NT2/D1 (cell line): Measurements from ENCODE around the gene SHFL.
A peak's percentile ranks its signal among the peaks of the same experiment; 100 is the strongest.

ENCODE experiments used
- DNase-seq: peaks from one replicate; pipeline ENCODE4 v3.0.0-alpha.2; 2011; ENCODE audit warnings: low read depth, low spot score
- H3K27me3 ChIP-seq: 2 replicates; pipeline ENCODE4 v1.6.0; 2011; ENCODE audit warnings: mild to moderate bottlenecking; ENCODE audit not compliant: insufficient read length, insufficient read depth
- H3K36me3 ChIP-seq: 2 replicates; pipeline ENCODE4 v1.6.1; 2011; ENCODE audit warnings: mild to moderate bottlenecking, low read length, mixed read lengths; ENCODE audit not compliant: insufficient read depth, insufficient read length
- H3K4me1 ChIP-seq: 2 replicates; pipeline ENCODE4 v1.5.1; 2011; ENCODE audit not compliant: insufficient read depth, insufficient read length
- H3K4me3 ChIP-seq: 2 replicates; pipeline ENCODE4 v1.5.1; 2011; ENCODE audit warnings: low read depth; ENCODE audit not compliant: insufficient read length
- H3K9ac ChIP-seq: 2 replicates; pipeline ENCODE4 v1.6.0; 2011; ENCODE audit warnings: low read depth; ENCODE audit not compliant: insufficient read length
- H3K9me3 ChIP-seq: 2 replicates; pipeline ENCODE4 v1.5.1; 2011; ENCODE audit warnings: mild to moderate bottlenecking, low read length; ENCODE audit not compliant: insufficient read depth
- SUZ12 ChIP-seq: IDR thresholded peaks from 2 replicates; pipeline ENCODE4 v1.6.1; 2011; ENCODE audit not compliant: insufficient read length, insufficient read depth; ENCODE audit errors: extremely low read depth
- YY1 ChIP-seq: IDR thresholded peaks from 2 replicates; pipeline ENCODE4 v1.6.1; 2011; ENCODE audit not compliant: insufficient read length, insufficient read depth
- ZNF274 ChIP-seq: IDR thresholded peaks from 2 replicates; pipeline ENCODE4 v1.6.1; 2011; ENCODE audit warnings: mild to moderate bottlenecking, low read depth, low read length

The SHFL gene

DNA sequence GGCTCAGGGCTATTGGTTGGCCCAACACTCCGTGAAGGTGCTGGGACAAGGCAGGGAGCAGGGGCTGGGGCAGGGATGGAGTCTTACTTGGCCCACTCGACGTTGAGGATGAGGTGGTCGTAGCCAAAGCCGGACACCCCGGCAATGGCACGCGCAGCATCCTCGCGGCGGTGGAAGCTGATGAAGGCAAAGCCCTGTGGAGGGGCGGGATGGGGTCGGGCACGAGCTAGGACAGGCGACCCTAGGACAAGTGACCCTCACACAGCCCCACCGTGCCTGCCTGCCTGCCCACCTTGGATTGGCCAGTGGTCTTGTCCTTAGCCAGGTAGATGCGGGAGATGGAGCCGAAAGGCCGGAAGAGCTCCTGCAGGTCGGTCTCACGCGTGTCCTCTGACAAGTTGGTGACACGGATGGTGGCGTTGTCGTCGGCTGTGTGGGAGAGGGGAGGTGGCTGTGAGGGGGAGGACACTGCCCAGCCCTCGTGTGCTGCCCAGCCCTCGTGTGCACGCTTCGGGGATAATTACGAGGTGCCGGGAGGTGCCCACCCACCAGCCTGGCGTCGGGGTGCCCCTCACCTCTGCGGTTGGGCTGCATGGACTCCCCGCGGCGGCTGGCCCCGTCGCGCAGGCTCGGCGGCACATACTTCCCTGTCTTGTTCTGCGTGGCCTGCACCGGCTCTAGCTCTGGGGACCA is 29.4 kb downstream of the SHFL start:
- Histone ChIP-seq H3K36me3 (peaks cover 77% of the 10 kb centered on the region), H3K4me3 (no peak overlapping the region), H3K4me1 (peaks cover 29% of the 10 kb centered on the region), H3K27me3 (no peaks in the 10 kb centered on the region), H3K9me3 (no peaks in the 10 kb centered on the region), H3K9ac (peak overlapping the region; percentile 50)
- DNase-seq, result no peak
- TF ChIP-seq ZNF274 (no peak), SUZ12 (no peak), YY1 (no peak)

DNA sequence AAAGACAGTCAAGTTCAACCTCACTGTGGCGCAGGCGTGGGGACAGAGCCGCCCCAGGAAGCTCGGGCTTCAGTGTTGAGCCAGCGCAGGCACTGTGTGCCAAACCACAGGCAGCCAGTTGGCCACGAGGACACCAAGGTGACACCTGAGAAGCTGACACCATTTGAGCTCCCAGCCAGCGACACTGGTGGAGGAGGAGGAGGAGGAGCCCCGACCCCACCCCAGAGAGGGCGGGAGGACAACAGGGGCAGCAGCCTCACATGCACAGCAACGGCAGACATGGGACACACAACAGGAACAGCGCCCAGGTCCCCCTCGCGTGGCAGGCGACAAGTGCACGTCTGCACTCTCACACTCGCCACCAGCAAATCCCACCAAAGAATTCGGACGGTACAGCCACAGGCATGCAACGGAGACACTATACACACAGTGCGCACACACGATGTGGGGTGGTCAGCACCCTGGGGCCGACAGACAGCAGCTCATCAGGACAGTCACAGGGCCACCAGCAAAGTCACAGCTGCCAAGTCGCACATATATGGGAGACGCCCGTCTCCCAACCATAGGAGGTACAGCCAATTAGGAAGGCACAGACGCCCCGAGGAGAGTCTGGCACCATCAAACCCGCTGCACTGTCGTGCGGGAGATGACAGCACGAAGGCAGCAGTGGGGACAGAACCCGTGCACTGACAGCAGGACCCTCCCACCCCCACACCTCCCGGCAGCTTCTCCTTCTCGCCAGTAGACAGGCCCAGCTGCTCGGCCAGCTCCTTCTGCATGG is 30.2 kb downstream of the SHFL start:
- Histone ChIP-seq H3K4me1 (peaks cover 27% of the 10 kb centered on the region), H3K9ac (no peak overlapping the region), H3K4me3 (no peak overlapping the region), H3K9me3 (no peaks in the 10 kb centered on the region), H3K27me3 (no peaks in the 10 kb centered on the region), H3K36me3 (peaks cover 69% of the 10 kb centered on the region)
- no peak for DNase-seq
- no peak for TF ChIP-seq SUZ12
- no peak for TF ChIP-seq YY1
- TF ChIP-seq ZNF274, result no peak

DNA sequence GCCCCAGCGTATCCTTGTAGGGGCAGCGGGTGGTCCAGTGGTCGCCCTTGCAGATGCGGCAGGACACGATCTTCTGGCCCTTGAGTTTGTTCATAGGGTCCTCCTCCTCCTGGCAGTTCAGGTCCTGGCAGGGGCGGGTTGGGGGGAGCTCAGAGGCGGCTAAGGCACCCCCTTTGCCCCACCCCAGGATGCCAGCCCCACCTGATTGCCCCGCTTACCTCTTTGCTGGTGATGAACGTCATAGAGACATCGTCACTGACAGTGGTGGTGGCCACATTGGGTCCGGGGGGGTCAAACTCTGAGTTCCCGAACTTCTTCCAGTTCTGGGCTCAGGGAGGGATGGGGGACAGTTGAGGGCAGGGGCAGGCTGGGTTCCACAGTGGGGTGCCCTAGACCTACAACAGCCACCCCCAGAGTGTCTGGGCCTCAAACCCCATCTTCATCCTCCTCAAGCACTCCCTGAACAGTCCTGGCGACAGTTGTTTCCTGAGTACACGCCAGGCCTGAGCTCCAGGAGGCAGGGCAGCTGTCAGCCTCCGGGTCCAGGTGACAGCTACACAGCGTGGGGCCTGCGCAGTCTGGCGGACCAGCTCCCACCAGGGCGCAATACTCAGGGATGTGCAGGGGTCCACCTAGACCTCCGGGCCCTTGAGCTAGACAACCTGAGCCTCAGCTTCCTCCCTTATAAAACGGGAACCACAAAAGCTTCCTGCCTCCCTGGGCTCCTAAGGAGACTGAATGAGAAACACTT is 30.9 kb downstream of the SHFL start:
- Histone ChIP-seq H3K9ac (peak overlapping the region; percentile 10), H3K36me3 (peaks cover 62% of the 10 kb centered on the region), H3K27me3 (no peaks in the 10 kb centered on the region), H3K4me3 (no peak overlapping the region), H3K9me3 (no peaks in the 10 kb centered on the region), H3K4me1 (peaks cover 25% of the 10 kb centered on the region)
- TF ChIP-seq ZNF274 (no peak), YY1 (no peak), SUZ12 (no peak)
- DNase-seq, result no peak

DNA sequence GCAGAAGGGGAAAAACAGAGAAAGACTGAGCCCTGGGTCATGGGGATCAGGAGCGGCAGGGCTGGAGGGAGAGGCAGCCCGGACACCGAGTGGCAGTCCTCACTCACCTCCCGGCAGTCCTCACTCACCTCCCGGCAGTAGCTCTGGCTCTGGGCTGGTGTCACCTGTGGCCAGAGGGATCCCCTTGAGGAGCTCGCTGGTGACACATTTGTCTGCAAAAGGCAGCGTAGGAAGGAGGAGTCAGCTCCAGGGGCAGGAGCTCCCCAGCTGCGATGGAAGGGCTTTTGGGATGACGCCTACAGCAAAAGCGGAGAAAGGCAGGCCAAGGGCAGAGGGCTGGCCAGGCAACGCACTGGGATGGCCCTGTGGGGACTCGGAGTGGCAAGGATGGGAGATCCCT is 32.8 kb downstream of the SHFL start:
- Histone ChIP-seq H3K4me3 (peak overlapping the region; percentile 100), H3K9ac (peak overlapping the region; percentile 100), H3K4me1 (peaks cover 16% of the 10 kb centered on the region), H3K36me3 (peaks cover 53% of the 10 kb centered on the region), H3K27me3 (no peaks in the 10 kb centered on the region), H3K9me3 (no peaks in the 10 kb centered on the region)
- no peak for DNase-seq
- TF ChIP-seq SUZ12, result no peak
- TF ChIP-seq YY1, result no peak
- TF ChIP-seq ZNF274, result no peak

DNA sequence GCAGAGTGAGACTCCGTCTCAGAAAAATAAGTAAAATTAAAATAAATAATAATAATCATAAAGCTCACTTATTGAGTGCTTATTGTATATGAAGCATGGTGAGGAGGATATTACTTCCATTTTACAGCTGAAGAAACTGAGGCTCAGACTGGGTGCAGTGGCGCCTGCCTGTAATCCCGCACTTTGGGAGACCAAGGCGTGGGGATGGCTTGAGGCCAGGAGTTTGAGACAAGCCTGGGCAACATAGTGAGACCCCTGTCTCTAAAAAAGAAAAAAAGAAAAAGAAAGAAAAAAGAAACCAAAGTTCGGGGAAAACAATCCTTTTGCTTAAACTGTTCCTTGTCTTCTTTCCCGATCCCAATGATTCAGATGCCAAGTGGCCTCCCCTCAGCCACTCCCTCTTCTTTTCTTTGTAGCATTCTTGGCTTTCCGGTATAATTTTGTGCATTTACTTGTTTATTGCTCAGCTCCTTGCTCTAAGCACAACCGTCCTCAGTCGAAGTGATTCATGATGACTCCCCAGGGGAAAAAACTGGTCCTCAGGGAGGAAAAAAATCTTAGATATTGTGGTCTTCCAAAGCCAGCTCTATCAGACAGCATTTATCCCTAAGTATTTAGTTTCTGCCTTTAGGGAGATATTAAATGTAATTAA is 34.5 kb downstream of the SHFL start:
- no peak overlapping the region for H3K4me3 ChIP-seq
- no peaks in the 10 kb centered on the region for H3K9me3 ChIP-seq
- H3K36me3 ChIP-seq, result peaks cover 38% of the 10 kb centered on the region
- no peak overlapping the region for H3K9ac ChIP-seq
- no peak for TF ChIP-seq YY1
- TF ChIP-seq ZNF274, result no peak
- no peak for TF ChIP-seq SUZ12
- H3K27me3 ChIP-seq, result no peaks in the 10 kb centered on the region
- peaks cover 9% of the 10 kb centered on the region for H3K4me1 ChIP-seq
- no peak for DNase-seq

DNA sequence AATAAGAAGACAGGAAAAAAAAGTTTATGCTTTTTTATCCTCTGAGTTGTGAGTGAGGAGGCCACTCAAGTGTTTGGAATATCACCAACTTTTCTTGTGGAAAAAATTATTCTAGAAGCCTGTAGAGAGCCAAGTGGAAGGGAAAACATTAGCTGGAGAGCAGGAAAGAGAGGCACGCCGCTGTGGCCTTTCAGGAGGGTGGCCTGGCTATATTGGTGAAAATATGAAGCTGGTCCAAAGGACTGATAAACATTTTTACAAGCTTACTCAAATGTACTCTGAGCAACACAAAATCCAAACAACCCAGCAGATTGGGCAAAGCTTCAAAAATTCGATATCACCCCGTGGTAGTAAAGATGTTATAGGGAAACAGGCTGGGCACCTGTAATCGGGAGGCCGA is 35.9 kb downstream of the SHFL start:
- Histone ChIP-seq H3K9me3 (no peaks in the 10 kb centered on the region), H3K27me3 (no peaks in the 10 kb centered on the region), H3K36me3 (peaks cover 29% of the 10 kb centered on the region), H3K9ac (no peak overlapping the region), H3K4me3 (no peak overlapping the region), H3K4me1 (peaks cover 4% of the 10 kb centered on the region)
- no peak for DNase-seq
- no peak for TF ChIP-seq ZNF274
- no peak for TF ChIP-seq YY1
- no peak for TF ChIP-seq SUZ12

DNA sequence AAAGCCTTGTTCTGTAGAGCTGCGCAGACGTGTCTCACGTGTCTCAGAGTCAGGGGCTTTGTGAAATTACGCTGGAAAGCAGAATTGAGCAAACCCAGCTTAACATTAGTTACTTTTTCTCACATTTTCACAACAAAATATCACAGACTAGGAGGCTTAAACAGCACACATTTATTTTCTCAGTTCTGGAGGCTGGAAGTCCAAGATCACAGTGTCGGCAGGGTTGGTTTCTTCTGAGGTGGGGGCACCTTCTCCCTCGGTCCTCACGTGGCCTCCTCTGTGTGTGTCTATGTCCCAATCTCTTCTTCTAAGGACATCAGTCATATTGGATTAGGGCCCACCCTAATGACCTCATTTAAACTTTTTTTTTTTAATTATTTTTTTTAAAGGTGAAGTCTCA is 38.3 kb downstream of the SHFL start:
- no peak overlapping the region for H3K4me3 ChIP-seq
- no peak for TF ChIP-seq ZNF274
- no peak for TF ChIP-seq SUZ12
- no peak for TF ChIP-seq YY1
- no peak for DNase-seq
- H3K9ac ChIP-seq, result no peak overlapping the region
- no peaks in the 10 kb centered on the region for H3K27me3 ChIP-seq
- H3K36me3 ChIP-seq, result peaks cover 19% of the 10 kb centered on the region
- H3K9me3 ChIP-seq, result no peaks in the 10 kb centered on the region
- no peaks in the 10 kb centered on the region for H3K4me1 ChIP-seq
